GM21529 (cell line): ENCODE results near the gene TSEN2.
"Not testable (repeated sequence)": the region's sequence is repeated elsewhere in the genome, so short reads cannot be mapped to it uniquely, and the experiment has no call there.

Source experiments
- ATAC-seq: cut with Tn5 transposase; IDR thresholded peaks from one replicate; pipeline ENCODE4 v1.9.1; 2021; ENCODE audit not compliant: unreplicated experiment

The TSEN2 gene

GRCh38 chr3:12451960-12452359 is 32.3 kb upstream of the TSEN2 start:
- no peak for ATAC-seq

GRCh38 chr3:12452361-12453330 is 31.6 kb upstream of the TSEN2 start:
- ATAC-seq: no peak

GRCh38 chr3:12454076-12454815 is 30.0 kb upstream of the TSEN2 start:
- ATAC-seq: no peak

GRCh38 chr3:12454816-12455121 is 29.5 kb upstream of the TSEN2 start:
- ATAC-seq: no peak

- no peak for ATAC-seq
These were observed 28.5 kb upstream of the TSEN2 start for GRCh38 chr3:12455740-12456139.

GRCh38 chr3:12456441-12456840 is 27.8 kb upstream of the TSEN2 start:
- no peak for ATAC-seq

- not testable (repeated sequence) for ATAC-seq
These were observed 26.9 kb upstream of the TSEN2 start for GRCh38 chr3:12457380-12457779.

GRCh38 chr3:12458901-12459300 is 25.4 kb upstream of the TSEN2 start:
- no peak for ATAC-seq

GRCh38 chr3:12460127-12460526 is 24.2 kb upstream of the TSEN2 start:
- ATAC-seq: no peak

- ATAC-seq: no peak
These were observed 23.1 kb upstream of the TSEN2 start for GRCh38 chr3:12461097-12461649.

- ATAC-seq: no peak
These were observed 21.9 kb upstream of the TSEN2 start for GRCh38 chr3:12462159-12462947.

- ATAC-seq: no peak
These were observed 20.6 kb upstream of the TSEN2 start for GRCh38 chr3:12463686-12464085.

GRCh38 chr3:12464181-12464580 is 20.1 kb upstream of the TSEN2 start:
- ATAC-seq: no peak

GRCh38 chr3:12465151-12465835 is 19.0 kb upstream of the TSEN2 start:
- ATAC-seq: no peak

- no peak for ATAC-seq
These were observed 18.4 kb upstream of the TSEN2 start for GRCh38 chr3:12465836-12466225.

GRCh38 chr3:12467746-12468145 is 16.5 kb upstream of the TSEN2 start:
- ATAC-seq: no peak

GRCh38 chr3:12468276-12468675 is 16.0 kb upstream of the TSEN2 start:
- ATAC-seq: no peak

GRCh38 chr3:12468757-12469156 is 15.5 kb upstream of the TSEN2 start:
- ATAC-seq: no peak

- not testable (repeated sequence) for ATAC-seq
These were observed 15.1 kb upstream of the TSEN2 start for GRCh38 chr3:12469222-12469621.

- no peak for ATAC-seq
These were observed 14.2 kb upstream of the TSEN2 start for GRCh38 chr3:12470111-12470510.

GRCh38 chr3:12470680-12471079 is 13.6 kb upstream of the TSEN2 start:
- no peak for ATAC-seq
